KOPT-K1 (cell line): ENCODE results near the gene FA2H.
"Not testable (repeated sequence)": the region's sequence is repeated elsewhere in the genome, so short reads cannot be mapped to it uniquely, and the experiment has no call there.

Experiments used
- H3K27ac ChIP-seq: fragments of 200-600 bp; sonication (generic); 2 replicates; pipeline ENCODE4 v1.5.1; 2016; ENCODE audit warnings: antibody characterized with exemption, mild to moderate bottlenecking, low read depth, low read length; ENCODE audit not compliant: poor library complexity, severe bottlenecking
- H3K36me3 ChIP-seq: fragments of 200-600 bp; sonication (generic); 2 replicates; pipeline ENCODE4 v1.5.1; 2017; ENCODE audit warnings: antibody characterized with exemption, mild to moderate bottlenecking, low read length, moderate library complexity; ENCODE audit not compliant: insufficient read depth
- H3K9me3 ChIP-seq: fragments of 200-600 bp; sonication (generic); 2 replicates; pipeline ENCODE4 v1.5.1; 2017; ENCODE audit warnings: antibody characterized with exemption, low read length, mild to moderate bottlenecking; ENCODE audit not compliant: insufficient read depth, poor library complexity, severe bottlenecking

FA2H gene

GRCh38 chr16:74778646-74779045 lies 4.0 kb upstream of the FA2H start:
- Histone ChIP-seq H3K27ac (no peak overlapping the region), H3K36me3 (no peaks in the 10 kb centered on the region), H3K9me3 (no peaks in the 10 kb centered on the region)

- Histone ChIP-seq H3K36me3 (no peaks in the 10 kb centered on the region), H3K27ac (no peak overlapping the region), H3K9me3 (no peaks in the 10 kb centered on the region)
Measured at GRCh38 chr16:74776926-74777325, 2.3 kb upstream of the FA2H start.

GRCh38 chr16:74775255-74775654 lies 635 bp upstream of the FA2H start:
- H3K9me3 ChIP-seq: no peaks in the 10 kb centered on the region
- H3K27ac ChIP-seq: no peak overlapping the region
- no peaks in the 10 kb centered on the region for H3K36me3 ChIP-seq

GRCh38 chr16:74773446-74774222 lies 986 bp downstream of the FA2H start:
- Histone ChIP-seq H3K36me3 (no peaks in the 10 kb centered on the region), H3K9me3 (no peaks in the 10 kb centered on the region), H3K27ac (no peak overlapping the region)

- Histone ChIP-seq H3K27ac (no peak overlapping the region), H3K36me3 (no peaks in the 10 kb centered on the region), H3K9me3 (no peaks in the 10 kb centered on the region)
Measured at GRCh38 chr16:74771656-74772315, 2.8 kb downstream of the FA2H start.

GRCh38 chr16:74770831-74771526 lies 3.6 kb downstream of the FA2H start:
- Histone ChIP-seq H3K27ac (no peak overlapping the region), H3K9me3 (no peaks in the 10 kb centered on the region), H3K36me3 (no peaks in the 10 kb centered on the region)

- H3K27ac ChIP-seq: no peak overlapping the region
- no peaks in the 10 kb centered on the region for H3K9me3 ChIP-seq
- H3K36me3 ChIP-seq: no peaks in the 10 kb centered on the region
Measured at GRCh38 chr16:74769586-74770190, 4.9 kb downstream of the FA2H start.

- no peak overlapping the region for H3K27ac ChIP-seq
- H3K36me3 ChIP-seq: no peaks in the 10 kb centered on the region
- no peaks in the 10 kb centered on the region for H3K9me3 ChIP-seq
Measured at GRCh38 chr16:74768239-74768638, 6.4 kb downstream of the FA2H start.

GRCh38 chr16:74767749-74768148 lies 6.9 kb downstream of the FA2H start:
- Histone ChIP-seq H3K27ac (no peak overlapping the region), H3K36me3 (no peaks in the 10 kb centered on the region), H3K9me3 (no peaks in the 10 kb centered on the region)

- no peaks in the 10 kb centered on the region for H3K36me3 ChIP-seq
- no peaks in the 10 kb centered on the region for H3K9me3 ChIP-seq
- no peak overlapping the region for H3K27ac ChIP-seq
Measured at GRCh38 chr16:74766729-74767128, 7.9 kb downstream of the FA2H start.

- H3K9me3 ChIP-seq, H3K36me3 ChIP-seq, H3K27ac ChIP-seq: not testable (repeated sequence)
Measured at GRCh38 chr16:74764184-74764583, 10.4 kb downstream of the FA2H start.

GRCh38 chr16:74761665-74762064 lies 13.0 kb downstream of the FA2H start:
- H3K27ac ChIP-seq: no peak overlapping the region
- H3K36me3 ChIP-seq: no peaks in the 10 kb centered on the region
- H3K9me3 ChIP-seq: no peaks in the 10 kb centered on the region

GRCh38 chr16:74760007-74760767 lies 14.4 kb downstream of the FA2H start:
- H3K9me3 ChIP-seq: no peaks in the 10 kb centered on the region
- no peaks in the 10 kb centered on the region for H3K36me3 ChIP-seq
- no peak overlapping the region for H3K27ac ChIP-seq

GRCh38 chr16:74759564-74759963 lies 15.1 kb downstream of the FA2H start:
- no peaks in the 10 kb centered on the region for H3K36me3 ChIP-seq
- H3K9me3 ChIP-seq: no peaks in the 10 kb centered on the region
- H3K27ac ChIP-seq: no peak overlapping the region

- Histone ChIP-seq H3K27ac (no peak overlapping the region), H3K36me3 (no peaks in the 10 kb centered on the region), H3K9me3 (no peaks in the 10 kb centered on the region)
Measured at GRCh38 chr16:74758801-74759200, 15.8 kb downstream of the FA2H start.
